Measurements from ENCODE around the gene KLK1.
A peak's percentile ranks its signal among the peaks of the same experiment; 100 is the strongest.
"Not testable (repeated sequence)": the region's sequence is repeated elsewhere in the genome, so short reads cannot be mapped to it uniquely, and the experiment has no call there.

The KLK1 gene

DNA sequence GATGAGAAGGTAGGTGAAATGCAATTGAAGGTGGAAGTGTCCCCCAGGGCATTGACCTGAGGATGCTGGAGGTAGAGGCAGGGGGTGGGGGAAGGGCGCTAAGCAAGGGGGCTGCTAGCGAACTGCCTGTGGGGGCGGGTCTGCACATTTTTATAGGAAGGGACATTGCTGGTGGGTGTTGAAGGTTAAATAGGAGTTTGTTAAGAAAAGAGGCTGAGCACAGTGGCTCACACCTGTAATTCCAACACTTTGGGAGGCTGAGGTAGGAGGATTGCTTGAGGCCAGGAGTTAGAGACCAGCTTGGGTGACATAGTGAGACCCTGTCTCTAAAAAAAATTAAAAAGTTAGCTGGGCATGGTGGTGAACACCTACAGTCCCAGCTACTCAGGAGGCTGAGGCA lies 38.9 kb downstream of the KLK1 start:
- peaks cover 37% of the 10 kb centered on the region for H3K4me1 ChIP-seq
- H3K4me2 ChIP-seq = no peak overlapping the region
- no peak overlapping the region for H3K9ac ChIP-seq
- H3K9me3 ChIP-seq = no peaks in the 10 kb centered on the region
- peaks cover 34% of the 10 kb centered on the region for H3K27me3 ChIP-seq
- no peak for TF ChIP-seq Cebpa-rat (IDR thresholded peaks at IDR 0.05)
- peaks cover 38% of the 10 kb centered on the region for H4K20me1 ChIP-seq
- H3K4me3 ChIP-seq = no peak overlapping the region
- H3K36me3 ChIP-seq = no peaks in the 10 kb centered on the region
- H3K27ac ChIP-seq = no peak overlapping the region

DNA sequence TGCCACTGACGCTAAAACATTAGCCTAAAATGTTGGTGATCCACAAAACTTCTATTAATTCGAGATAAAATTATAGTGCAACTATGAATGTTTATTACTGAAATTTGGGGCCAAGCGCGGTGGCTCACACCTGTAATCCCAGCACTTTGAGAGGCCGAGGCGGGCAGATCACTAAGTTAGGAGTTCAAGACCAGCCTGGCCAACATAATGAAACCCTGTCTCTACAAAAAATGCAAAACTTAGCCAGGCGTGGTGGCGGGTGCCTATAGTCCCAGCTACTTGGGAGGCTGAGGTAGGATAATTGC lies 39.8 kb downstream of the KLK1 start:
- H3K4me2 ChIP-seq, H3K36me3 ChIP-seq, H3K9ac ChIP-seq, H3K27ac ChIP-seq, H3K4me3 ChIP-seq, H3K9me3 ChIP-seq: not testable (repeated sequence)
- H3K4me1 ChIP-seq = peaks cover 37% of the 10 kb centered on the region
- peaks cover 43% of the 10 kb centered on the region for H3K27me3 ChIP-seq
- H4K20me1 ChIP-seq = peaks cover 47% of the 10 kb centered on the region

DNA sequence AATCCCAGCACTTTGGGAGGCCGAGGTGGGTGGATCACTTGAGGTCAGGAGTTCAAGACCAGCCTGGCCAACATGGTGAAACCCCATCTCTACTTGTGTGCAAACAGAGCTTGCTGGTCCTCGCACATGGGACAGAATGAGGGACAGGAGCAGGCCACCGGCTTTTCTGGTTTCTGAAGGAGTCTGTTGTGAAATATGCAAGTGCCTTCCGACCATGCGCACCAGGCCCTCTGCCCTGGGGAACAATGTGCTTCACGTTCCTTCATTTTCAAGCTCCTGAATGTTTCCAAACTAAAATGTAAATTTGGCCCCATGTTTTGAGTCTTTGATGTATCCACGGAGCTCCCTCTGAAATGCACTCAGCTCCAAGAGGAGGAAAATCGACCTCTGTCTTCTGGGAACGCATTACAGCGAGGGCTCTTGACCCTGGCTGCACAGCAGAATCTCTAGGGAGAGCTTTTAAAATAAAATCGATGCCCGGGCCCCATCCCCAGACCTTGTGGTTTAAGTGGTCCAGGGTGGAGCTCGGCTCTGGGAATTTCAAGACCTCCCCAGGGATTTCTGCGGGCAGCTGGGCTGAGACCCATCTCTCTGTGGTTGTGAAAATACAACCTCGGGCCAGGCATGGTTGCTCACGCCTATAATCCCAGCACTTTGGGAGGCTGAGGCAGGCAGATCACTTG lies 42.7 kb downstream of the KLK1 start:
- Histone ChIP-seq H3K36me3 (no peaks in the 10 kb centered on the region), H3K27me3 (peaks cover 72% of the 10 kb centered on the region), H4K20me1 (peaks cover 66% of the 10 kb centered on the region), H3K27ac (no peak overlapping the region), H3K4me2 (peak overlapping the region; percentile 48), H3K9me3 (0 out of 2 replicates have a peak, but pooled peaks cover 6% of the 10 kb centered on the region), H3K4me1 (peaks cover 55% of the 10 kb centered on the region), H3K9ac (no peak overlapping the region), H3K4me3 (no peak overlapping the region)
- TF ChIP-seq Cebpa-rat (IDR thresholded peaks at IDR 0.05) = no peak

DNA sequence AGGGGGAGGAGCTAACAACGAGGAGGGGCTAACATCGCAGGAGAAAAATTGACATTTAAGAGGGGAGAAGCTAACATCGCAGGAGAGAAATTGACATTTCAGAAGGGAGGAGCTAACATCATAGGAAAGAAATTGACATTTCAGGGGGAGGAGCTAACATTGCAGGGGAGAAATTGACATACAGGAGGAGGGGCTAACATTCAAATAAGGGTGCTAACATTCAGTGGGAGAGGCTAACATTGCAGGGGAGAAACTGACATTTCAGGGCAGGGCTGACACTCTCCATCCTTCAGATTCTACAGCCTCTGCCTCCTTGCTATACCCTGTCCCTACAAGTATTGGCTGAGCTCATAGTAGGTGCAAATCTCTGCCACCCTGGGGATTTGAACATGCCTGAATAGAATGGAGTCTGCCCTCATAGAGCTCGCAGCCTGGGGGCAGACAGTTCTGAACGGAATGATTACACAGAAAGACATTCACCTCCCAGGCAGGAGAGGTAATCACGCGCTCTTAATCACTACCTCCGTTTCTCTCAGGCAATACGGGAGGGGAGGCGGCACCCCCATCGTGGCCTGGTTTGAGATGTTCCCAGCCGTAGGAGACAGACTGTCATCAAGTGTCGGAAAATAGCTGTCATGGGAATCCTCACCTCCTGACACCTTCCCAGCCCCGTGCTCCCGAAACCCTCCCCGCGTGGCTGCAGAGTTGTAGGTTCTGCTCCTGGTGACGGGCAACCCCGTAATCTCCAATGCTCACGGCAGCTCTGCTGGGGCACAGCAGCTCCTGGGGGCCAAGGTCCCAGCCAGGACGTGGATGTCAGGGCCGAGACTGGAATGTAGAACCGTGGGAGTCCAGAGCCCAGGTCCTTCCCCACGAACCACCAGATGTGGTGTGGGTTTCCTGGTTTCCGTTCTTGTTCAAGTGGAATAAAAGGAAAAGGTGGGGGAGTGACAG lies 43.8 kb downstream of the KLK1 start:
- H4K20me1 ChIP-seq = peaks cover 66% of the 10 kb centered on the region
- no peaks in the 10 kb centered on the region for H3K36me3 ChIP-seq
- peak overlapping the region; percentile 48 for H3K4me2 ChIP-seq
- H3K4me3 ChIP-seq = no peak overlapping the region
- H3K9me3 ChIP-seq = 0 out of 2 replicates have a peak, but pooled peaks cover 6% of the 10 kb centered on the region
- H3K9ac ChIP-seq = no peak overlapping the region
- peaks cover 82% of the 10 kb centered on the region for H3K27me3 ChIP-seq
- TF ChIP-seq Cebpa-rat (IDR thresholded peaks at IDR 0.05) = no peak
- peaks cover 55% of the 10 kb centered on the region for H3K4me1 ChIP-seq
- H3K27ac ChIP-seq = no peak overlapping the region

DNA sequence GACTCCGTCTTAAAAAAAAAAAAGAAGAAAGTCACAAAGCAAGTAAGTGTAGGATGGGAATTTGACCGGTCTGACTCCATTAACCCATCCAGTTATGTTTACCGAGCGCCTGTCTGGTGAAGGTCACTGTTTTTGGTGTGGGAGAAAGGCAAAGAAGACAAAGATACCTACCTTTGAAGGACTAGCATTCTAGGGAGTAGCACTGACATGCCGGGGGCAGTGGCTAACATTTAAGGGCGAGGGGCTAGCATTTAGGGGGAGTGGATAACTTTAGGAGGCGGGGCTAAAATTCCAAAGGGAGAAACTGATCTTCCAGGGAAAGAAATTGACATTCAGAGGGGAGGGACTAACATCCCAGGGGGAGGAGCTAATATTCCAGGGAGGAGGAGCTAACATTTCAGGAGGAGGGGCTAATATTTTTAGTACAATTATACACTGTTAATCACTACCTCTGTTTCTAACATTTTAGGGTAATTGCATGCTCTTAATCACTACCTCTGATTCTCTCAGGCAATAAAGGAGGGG lies 44.6 kb downstream of the KLK1 start:
- Histone ChIP-seq H4K20me1 (peaks cover 66% of the 10 kb centered on the region), H3K4me2 (0 out of 2 replicates have a peak overlapping the region, but pooled peaks have one; percentile 89), H3K9me3 (0 out of 2 replicates have a peak, but pooled peaks cover 6% of the 10 kb centered on the region), H3K9ac (no peak overlapping the region), H3K4me1 (peaks cover 55% of the 10 kb centered on the region), H3K27me3 (peaks cover 88% of the 10 kb centered on the region), H3K27ac (no peak overlapping the region), H3K36me3 (no peaks in the 10 kb centered on the region), H3K4me3 (no peak overlapping the region)
- TF ChIP-seq Cebpa-rat (IDR thresholded peaks at IDR 0.05) = no peak

DNA sequence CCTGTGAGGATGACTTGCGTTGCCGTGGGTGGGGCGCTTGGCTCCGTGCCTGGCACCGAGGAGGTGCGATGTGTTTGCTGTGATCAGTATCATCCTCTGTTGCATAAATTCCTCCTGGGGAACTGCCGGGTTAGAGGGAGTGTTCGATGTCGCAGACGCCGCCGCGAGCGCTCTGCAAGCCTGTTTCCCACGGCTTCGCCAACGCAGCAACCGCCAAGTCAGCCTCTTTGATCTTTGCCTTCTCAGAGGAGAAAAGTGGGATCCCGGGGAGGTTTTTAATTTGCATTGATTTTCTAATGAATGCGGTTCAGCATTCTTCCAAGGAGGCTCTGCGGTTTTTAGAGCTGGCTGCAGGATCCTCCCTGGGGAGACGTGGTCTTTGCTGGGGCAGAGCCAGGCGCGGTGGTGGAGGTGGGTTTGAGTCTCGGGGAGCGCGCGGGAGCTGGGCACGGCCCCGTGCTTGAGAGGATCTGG lies 45.7 kb downstream of the KLK1 start:
- TF ChIP-seq Cebpa-rat (IDR thresholded peaks at IDR 0.05) = no peak
- Histone ChIP-seq H4K20me1 (peaks cover 60% of the 10 kb centered on the region), H3K9me3 (0 out of 2 replicates have a peak, but pooled peaks cover 6% of the 10 kb centered on the region), H3K9ac (no peak overlapping the region), H3K4me2 (peak overlapping the region; percentile 89), H3K4me1 (peaks cover 48% of the 10 kb centered on the region), H3K27me3 (peaks cover 87% of the 10 kb centered on the region), H3K27ac (no peak overlapping the region), H3K36me3 (no peaks in the 10 kb centered on the region), H3K4me3 (0 out of 2 replicates have a peak overlapping the region, but pooled peaks have one; percentile 25)

DNA sequence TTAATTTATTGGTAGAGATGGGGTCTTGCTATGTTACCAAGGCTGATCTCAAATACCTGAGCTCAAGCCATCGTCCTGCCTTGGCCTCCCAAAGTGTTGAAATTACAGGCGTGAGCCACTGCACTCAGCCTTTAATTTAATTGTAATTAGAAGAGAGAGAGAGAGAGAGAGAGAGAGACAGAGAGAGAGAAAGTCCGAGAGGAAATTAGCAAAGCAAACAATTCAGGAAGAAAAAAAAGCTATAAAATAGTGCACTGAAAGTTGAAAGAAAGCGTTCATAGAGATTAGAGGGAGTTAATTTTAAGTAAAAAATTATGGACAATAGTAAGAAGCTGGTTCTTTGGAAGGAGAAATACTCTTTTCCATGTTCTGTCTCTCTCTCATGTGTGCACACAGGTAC lies 46.3 kb downstream of the KLK1 start:
- peak overlapping the region; percentile 89 for H3K4me2 ChIP-seq
- peaks cover 81% of the 10 kb centered on the region for H3K27me3 ChIP-seq
- no peak overlapping the region for H3K27ac ChIP-seq
- H3K36me3 ChIP-seq = no peaks in the 10 kb centered on the region
- H3K9ac ChIP-seq = no peak overlapping the region
- H3K4me3 ChIP-seq = 0 out of 2 replicates have a peak overlapping the region, but pooled peaks have one; percentile 25
- TF ChIP-seq Cebpa-rat (IDR thresholded peaks at IDR 0.05) = no peak
- H4K20me1 ChIP-seq = peaks cover 54% of the 10 kb centered on the region
- 0 out of 2 replicates have a peak, but pooled peaks cover 6% of the 10 kb centered on the region for H3K9me3 ChIP-seq
- H3K4me1 ChIP-seq = peaks cover 42% of the 10 kb centered on the region

DNA sequence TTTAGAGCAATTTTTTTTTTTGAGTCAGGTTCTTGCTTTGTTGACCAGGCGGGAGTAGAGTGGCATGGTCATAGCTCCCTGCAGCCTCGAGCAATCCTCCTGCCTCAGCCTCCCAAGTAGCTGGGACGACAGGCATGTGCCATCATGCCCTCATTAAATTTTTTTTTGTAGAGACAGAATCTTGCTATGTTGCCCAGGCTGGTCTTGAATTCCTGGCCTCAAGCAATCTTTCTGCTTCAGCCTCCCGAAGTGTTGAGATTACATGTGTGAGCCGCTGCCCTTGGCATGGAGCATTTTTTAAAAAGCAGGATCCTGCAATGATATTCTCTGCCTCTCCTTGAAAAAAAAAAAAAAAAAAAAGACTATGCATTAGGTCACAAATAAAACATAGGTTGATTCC lies 47.5 kb downstream of the KLK1 start:
- peaks cover 31% of the 10 kb centered on the region for H3K4me1 ChIP-seq
- no peak overlapping the region for H3K9ac ChIP-seq
- H3K4me3 ChIP-seq = no peak overlapping the region
- peaks cover 43% of the 10 kb centered on the region for H4K20me1 ChIP-seq
- peaks cover 69% of the 10 kb centered on the region for H3K27me3 ChIP-seq
- no peak overlapping the region for H3K27ac ChIP-seq
- no peaks in the 10 kb centered on the region for H3K36me3 ChIP-seq
- H3K4me2 ChIP-seq = no peak overlapping the region
- no peak for TF ChIP-seq Cebpa-rat (IDR thresholded peaks at IDR 0.05)
- 0 out of 2 replicates have a peak, but pooled peaks cover 6% of the 10 kb centered on the region for H3K9me3 ChIP-seq

DNA sequence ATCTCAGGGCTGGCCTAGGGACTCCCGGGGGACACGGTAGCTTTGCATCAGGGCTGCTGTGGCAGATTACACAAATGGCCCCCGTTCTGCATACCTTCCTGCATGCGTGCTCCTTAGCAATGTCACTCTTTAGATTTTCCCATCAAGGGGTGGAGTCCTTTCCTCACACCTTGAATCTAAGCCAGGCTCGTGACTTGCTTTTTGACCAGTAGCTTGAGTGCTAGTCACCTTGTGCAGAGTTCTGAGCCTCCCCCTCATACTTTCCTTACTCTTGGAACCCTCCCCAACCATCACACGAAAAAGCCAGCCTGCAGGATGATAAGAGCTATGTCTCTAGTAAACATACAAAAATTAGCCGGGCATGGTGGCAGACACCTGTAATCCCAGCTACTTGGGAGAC lies 50.1 kb downstream of the KLK1 start:
- H3K4me3 ChIP-seq, H3K9me3 ChIP-seq, H3K27ac ChIP-seq, H3K36me3 ChIP-seq, H3K4me2 ChIP-seq, H3K9ac ChIP-seq: not testable (repeated sequence)
- Histone ChIP-seq H3K4me1 (peaks cover 15% of the 10 kb centered on the region), H3K27me3 (peaks cover 43% of the 10 kb centered on the region), H4K20me1 (peaks cover 16% of the 10 kb centered on the region)

DNA sequence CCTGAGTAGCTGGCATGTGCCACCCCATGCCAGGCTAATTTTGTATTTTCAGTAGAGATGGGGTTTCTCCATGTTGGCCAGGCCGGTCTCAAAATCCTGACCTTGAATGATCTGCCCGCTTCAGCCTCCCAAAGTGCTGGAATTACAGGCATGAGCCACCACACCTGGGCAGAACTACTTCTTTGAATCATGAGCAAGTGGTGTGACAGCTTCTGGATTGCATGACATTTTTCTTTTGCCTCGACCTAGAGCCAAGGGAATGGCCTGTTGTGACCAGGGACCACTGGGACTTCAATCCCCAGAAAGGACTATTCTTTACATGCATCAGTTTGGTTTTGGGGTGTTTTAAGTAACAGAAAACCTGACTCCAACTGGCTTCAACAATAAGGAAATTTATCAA lies 50.7 kb downstream of the KLK1 start:
- not testable (repeated sequence) for H3K27ac ChIP-seq, H3K4me3 ChIP-seq, H3K4me2 ChIP-seq, H3K9me3 ChIP-seq, H3K36me3 ChIP-seq, H3K9ac ChIP-seq
- Histone ChIP-seq H3K27me3 (peaks cover 37% of the 10 kb centered on the region), H3K4me1 (peaks cover 10% of the 10 kb centered on the region), H4K20me1 (peaks cover 10% of the 10 kb centered on the region)
